Stimulated activated CD8-positive, alpha-beta memory T cell treated with anti-CD3 and anti-CD28 coated beads, Interleukin-15, amount 100 ng/mL, for 4 hours (primary cell): Measurements from ENCODE around the gene PSME3.
"Not testable (repeated sequence)": the region's sequence is repeated elsewhere in the genome, so short reads cannot be mapped to it uniquely, and the experiment has no call there.

Experiments used
- DNase-seq, 2 donors: peaks; one replicate each; pipeline ENCODE4 v3.0.0-alpha.2; 2020; ENCODE audit warnings: low read depth in 2 of 2

PSME3 gene

DNA sequence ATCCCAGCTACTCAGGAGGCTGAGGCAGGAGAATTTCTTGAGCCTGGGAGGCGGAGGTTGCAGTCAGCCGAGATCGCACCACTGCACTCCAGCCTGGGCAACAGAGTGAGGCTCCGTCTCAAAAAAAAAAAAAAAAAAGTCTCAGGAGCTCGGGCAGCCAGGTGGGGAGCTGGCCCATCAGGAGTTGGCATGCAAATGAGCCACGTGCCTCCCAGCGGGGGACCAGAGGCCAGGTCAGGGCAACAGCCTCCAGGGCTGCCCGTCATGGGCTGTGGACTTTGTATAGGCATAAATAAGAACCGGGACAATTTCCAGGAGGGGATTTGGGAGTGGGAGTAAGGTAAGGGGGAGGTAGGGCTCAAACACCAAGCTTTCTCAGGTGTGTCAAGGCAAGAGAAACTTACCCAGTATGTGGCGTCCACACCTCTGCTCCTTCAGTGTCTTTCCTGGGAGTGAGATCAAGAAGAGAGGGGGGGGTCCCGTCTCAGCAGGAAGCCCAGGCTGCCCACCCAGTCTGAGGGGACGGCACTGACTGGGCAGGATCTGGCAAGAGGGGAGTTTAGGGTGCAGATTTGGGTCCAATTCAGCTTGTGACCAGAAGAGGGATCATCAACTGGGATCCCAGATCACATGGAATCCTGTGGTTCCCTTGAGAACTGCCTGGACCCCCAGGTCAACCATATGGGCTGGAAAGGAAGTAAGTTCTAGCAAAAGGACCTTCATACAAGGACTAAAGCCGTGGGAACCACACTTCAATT lies 45.1 kb downstream of the PSME3 start:
- no peak for DNase-seq

- DNase-seq: no peak
Measured at GRCh38 chr17:42878924-42879595, 45.9 kb downstream of the PSME3 start.

GRCh38 chr17:42879596-42879985 lies 46.4 kb downstream of the PSME3 start:
- no peak for DNase-seq

DNA sequence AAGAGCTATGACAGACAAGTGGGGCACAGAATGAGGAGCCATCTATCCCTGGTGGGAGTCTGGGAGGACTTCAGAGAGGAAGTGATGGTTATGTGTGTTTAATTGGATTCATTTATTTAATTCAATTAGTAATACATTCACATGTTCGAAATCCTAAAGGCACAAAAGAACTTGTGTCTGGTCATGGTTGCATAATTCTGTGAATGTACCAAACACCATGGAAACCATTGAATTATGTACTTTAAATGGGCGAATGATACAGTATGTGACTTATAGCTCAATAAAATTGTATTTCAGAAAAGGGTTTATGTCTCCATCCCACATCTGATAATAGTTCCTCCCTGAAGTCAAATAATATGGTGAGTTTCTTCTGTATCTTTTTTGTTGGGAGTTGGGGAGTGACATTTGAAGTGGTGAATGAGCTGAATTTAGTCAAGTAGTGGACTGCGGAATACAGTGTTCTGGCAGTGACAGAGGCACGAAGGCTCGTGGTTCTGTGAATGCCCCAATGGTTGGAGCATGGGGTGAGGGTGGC lies 47.6 kb downstream of the PSME3 start:
- DNase-seq: no peak

GRCh38 chr17:42881706-42882105 lies 48.5 kb downstream of the PSME3 start:
- DNase-seq: not testable (repeated sequence)

GRCh38 chr17:42882166-42882565 lies 49.0 kb downstream of the PSME3 start:
- no peak for DNase-seq

GRCh38 chr17:42883802-42884558 lies 50.8 kb downstream of the PSME3 start:
- no peak for DNase-seq

DNA sequence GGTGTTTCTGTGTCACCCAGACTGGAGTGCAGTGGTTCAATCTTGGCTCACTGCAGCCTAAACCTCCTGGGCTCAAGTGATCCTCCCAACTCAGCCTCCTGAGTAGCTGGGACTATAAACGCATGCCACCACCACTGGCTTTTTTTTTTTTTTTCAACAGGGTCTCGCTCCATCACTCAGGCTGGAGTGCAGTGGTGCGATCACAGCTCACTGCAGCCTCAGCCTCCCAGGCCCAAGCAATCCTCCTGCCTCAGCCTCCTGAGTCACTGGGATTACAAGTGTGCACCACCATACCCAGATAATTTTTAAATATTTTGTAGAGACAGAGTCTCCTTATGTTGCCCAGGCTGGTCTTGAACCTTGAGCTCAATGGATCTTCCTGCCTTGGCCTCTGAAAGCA lies 52.6 kb downstream of the PSME3 start:
- not testable (repeated sequence) for DNase-seq

DNA sequence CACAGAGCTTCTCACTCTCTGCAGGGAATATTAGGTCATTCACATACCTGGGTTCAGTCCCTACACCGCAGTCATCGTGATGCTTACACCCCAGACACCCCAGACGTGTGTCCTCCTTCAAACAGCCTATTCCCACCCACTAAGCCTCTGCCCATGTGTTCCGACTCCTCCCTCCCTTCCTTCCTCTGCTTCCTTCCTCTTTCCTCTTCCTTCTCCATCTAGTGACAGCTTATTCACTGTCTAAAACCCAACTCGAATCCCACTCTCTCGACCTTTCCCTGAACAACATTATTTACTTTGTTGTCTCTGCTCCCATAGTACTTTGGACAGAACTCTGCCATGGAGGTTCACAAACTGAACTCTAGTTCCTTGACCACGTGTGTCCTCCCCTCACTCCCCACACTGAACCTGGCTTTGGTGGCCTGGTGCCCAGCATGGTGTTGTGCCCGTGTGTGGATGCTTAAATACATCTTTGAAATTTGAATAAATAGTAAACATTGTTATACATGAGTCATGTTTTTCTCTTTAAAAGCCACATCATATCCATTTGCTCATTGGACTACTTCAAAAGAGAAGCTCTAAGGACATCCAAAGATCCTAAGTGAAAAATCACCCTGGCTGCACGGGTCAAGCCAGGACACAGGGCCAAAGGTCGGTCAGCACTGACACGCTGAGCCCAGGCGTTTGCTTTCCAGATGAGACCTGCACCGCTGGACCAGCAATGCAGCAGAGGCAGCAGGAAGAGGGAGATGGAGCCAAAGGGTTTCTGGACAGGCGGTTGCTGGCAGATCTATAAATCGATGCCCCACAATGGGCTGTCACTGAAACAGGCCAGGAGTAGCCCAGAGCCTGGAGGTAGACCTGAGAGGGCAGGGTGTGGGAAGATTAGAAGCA lies 53.3 kb downstream of the PSME3 start:
- DNase-seq: no peak

- DNase-seq: no peak
Measured at GRCh38 chr17:42889809-42890208, 56.6 kb downstream of the PSME3 start.

GRCh38 chr17:42891539-42892152 lies 58.4 kb downstream of the PSME3 start:
- no peak for DNase-seq

- DNase-seq: no peak
Measured at GRCh38 chr17:42893359-42893758, 60.2 kb downstream of the PSME3 start.
